ENCODE results near the gene CPSF7. TPM values are rescaled to one million over a fixed set of nuclear protein-coding genes. Genes with fewer than 3 reads are reported as not detected.

CPSF7 gene
- total RNA-seq, 2 donors from 2014 or later = 56.2 to 65.8 TPM

GRCh38 chr11:61417670-61418069 lies 12.1 kb downstream of the CPSF7 start:
- H3K9me3 ChIP-seq = no peaks in the 10 kb centered on the region
- no peaks in the 10 kb centered on the region for H3K27me3 ChIP-seq
- no peaks in the 10 kb centered on the region for H3K4me1 ChIP-seq
- peaks cover 46% of the 10 kb centered on the region for H3K36me3 ChIP-seq
- DNase-seq = no peak
- H3K9ac ChIP-seq (ENCODE audit: low read depth in 2 of 2, low read length in 2 of 2) = no peak overlapping the region
- H3K4me3 ChIP-seq = no peak overlapping the region
- no peak overlapping the region for H3K27ac ChIP-seq
- intact Hi-C loops (cut with DNase I) = no loop called here
- TF ChIP-seq, protein P1, sequence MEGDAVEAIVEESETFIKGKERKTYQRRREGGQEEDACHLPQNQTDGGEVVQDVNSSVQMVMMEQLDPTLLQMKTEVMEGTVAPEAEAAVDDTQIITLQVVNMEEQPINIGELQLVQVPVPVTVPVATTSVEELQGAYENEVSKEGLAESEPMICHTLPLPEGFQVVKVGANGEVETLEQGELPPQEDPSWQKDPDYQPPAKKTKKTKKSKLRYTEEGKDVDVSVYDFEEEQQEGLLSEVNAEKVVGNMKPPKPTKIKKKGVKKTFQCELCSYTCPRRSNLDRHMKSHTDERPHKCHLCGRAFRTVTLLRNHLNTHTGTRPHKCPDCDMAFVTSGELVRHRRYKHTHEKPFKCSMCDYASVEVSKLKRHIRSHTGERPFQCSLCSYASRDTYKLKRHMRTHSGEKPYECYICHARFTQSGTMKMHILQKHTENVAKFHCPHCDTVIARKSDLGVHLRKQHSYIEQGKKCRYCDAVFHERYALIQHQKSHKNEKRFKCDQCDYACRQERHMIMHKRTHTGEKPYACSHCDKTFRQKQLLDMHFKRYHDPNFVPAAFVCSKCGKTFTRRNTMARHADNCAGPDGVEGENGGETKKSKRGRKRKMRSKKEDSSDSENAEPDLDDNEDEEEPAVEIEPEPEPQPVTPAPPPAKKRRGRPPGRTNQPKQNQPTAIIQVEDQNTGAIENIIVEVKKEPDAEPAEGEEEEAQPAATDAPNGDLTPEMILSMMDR (IDR thresholded peaks at IDR 0.05) = no peak

DNA sequence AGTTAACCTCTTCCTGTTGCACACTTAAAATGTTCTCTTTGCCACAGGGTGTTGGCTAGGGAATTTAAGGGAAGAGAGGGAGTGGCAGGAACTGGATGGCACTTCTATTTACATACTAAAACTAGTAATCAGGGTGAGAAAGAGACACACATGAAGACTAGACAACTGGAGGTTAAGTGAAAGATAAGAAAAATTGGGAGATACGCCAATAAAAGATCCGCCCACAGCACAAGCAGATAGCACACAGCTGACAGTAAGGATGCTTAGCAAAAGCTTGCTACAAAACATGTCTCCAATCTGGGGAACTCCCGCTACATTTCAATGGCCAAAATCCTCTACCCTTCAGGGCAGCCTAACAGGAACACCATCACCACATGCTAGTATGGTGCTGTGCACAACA lies 12.8 kb downstream of the CPSF7 start:
- TF ChIP-seq, protein P1 (IDR thresholded peaks at IDR 0.05) = no peak
- no peaks in the 10 kb centered on the region for H3K9me3 ChIP-seq
- H3K27ac ChIP-seq = no peak overlapping the region
- H3K27me3 ChIP-seq = no peaks in the 10 kb centered on the region
- no peak for DNase-seq
- intact Hi-C loops (cut with DNase I) = no loop called here
- H3K36me3 ChIP-seq = peaks cover 48% of the 10 kb centered on the region
- no peak overlapping the region for H3K9ac ChIP-seq (ENCODE audit: low read depth in 2 of 2, low read length in 2 of 2)
- no peak overlapping the region for H3K4me3 ChIP-seq
- H3K4me1 ChIP-seq = no peaks in the 10 kb centered on the region

GRCh38 chr11:61415381-61415780 lies 14.4 kb downstream of the CPSF7 start:
- no peak overlapping the region for H3K27ac ChIP-seq
- no peak overlapping the region for H3K4me3 ChIP-seq
- no peaks in the 10 kb centered on the region for H3K9me3 ChIP-seq
- H3K9ac ChIP-seq (ENCODE audit: low read depth in 2 of 2, low read length in 2 of 2) = no peak overlapping the region
- peaks cover 51% of the 10 kb centered on the region for H3K36me3 ChIP-seq
- DNase-seq = no peak
- TF ChIP-seq, protein P1 (IDR thresholded peaks at IDR 0.05) = no peak
- H3K4me1 ChIP-seq = no peaks in the 10 kb centered on the region
- no peaks in the 10 kb centered on the region for H3K27me3 ChIP-seq
- intact Hi-C loops (cut with DNase I) = no loop called here

DNA sequence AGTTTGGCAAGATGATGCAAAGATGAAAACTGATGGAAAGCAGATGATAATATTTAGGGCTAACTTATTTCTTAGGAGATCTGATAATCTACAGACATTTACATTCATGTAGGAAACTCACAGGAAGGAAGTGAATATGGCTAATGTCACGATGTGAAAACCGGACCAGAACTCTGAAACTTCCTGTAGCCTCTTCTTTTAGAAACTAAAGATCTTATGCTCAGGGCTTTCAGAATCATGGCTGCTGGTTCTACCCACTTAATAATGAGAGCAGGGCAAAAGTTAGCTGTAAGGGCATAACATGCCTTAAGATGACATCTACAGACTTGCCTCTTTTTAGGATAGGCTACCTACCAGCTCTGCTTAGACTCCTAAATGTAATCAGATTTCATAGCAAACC lies 15.2 kb downstream of the CPSF7 start:
- Histone ChIP-seq H3K27ac (no peak overlapping the region), H3K4me3 (no peak overlapping the region), H3K9me3 (no peaks in the 10 kb centered on the region), H3K9ac (ENCODE audit: low read depth in 2 of 2, low read length in 2 of 2) (no peak overlapping the region), H3K36me3 (peaks cover 51% of the 10 kb centered on the region), H3K27me3 (no peaks in the 10 kb centered on the region), H3K4me1 (no peaks in the 10 kb centered on the region)
- TF ChIP-seq, protein P1 (IDR thresholded peaks at IDR 0.05) = no peak
- DNase-seq = no peak
- intact Hi-C loops (cut with DNase I) = no loop called here

- Histone ChIP-seq H3K9me3 (no peaks in the 10 kb centered on the region), H3K4me3 (no peak overlapping the region), H3K27ac (no peak overlapping the region), H3K9ac (ENCODE audit: low read depth in 2 of 2, low read length in 2 of 2) (no peak overlapping the region), H3K4me1 (no peaks in the 10 kb centered on the region), H3K36me3 (peaks cover 42% of the 10 kb centered on the region), H3K27me3 (no peaks in the 10 kb centered on the region)
- DNase-seq = no peak
- intact Hi-C loops (cut with DNase I) = no loop called here
- TF ChIP-seq, protein P1 (IDR thresholded peaks at IDR 0.05) = no peak
Observed at GRCh38 chr11:61413496-61413895, 16.3 kb downstream of the CPSF7 start.

DNA sequence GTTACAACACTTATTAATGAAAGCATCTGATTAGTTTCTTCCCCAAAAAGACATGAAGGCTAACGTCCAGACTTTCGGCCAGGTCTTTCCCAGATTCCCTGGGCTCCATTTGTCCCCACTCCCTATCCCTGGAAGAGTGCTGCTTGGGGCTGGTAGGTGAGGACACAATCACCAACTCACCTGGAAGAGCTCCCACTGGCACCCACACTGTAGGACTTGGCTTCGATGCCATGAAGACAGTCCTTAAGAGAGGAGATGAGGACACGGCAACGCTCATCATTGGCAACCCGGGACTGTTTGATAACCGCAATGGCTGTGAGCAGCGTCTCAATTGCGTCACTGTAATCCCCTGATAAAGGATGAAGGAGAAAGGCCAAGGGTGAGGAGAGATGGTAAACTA lies 18.2 kb downstream of the CPSF7 start:
- no peak overlapping the region for H3K27ac ChIP-seq
- TF ChIP-seq, protein P1 (IDR thresholded peaks at IDR 0.05) = no peak
- no peak overlapping the region for H3K9ac ChIP-seq (ENCODE audit: low read depth in 2 of 2, low read length in 2 of 2)
- no peaks in the 10 kb centered on the region for H3K4me1 ChIP-seq
- no peak overlapping the region for H3K4me3 ChIP-seq
- DNase-seq = no peak
- peaks cover 32% of the 10 kb centered on the region for H3K36me3 ChIP-seq
- intact Hi-C loops (cut with DNase I) = no loop called here
- no peaks in the 10 kb centered on the region for H3K9me3 ChIP-seq
- no peaks in the 10 kb centered on the region for H3K27me3 ChIP-seq

Data from colonic mucosa (tissue), 4 donors.